Measurements from ENCODE around the gene POLR2L.

POLR2L gene

DNA sequence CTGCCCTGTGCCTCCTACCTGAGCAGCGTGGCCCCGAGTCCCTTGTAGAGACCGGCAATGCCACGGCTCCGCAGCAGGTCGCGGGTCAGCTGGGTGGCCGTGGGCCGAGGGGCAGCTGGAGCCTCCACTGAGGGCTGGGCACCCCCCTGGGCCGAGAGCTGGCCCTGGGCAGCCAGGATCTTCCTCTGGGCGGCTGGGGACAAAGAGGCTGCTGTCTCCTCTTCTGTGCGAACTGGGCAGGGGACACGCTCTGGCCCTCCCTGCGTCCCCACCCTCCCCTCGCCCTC, 49.9 kb downstream of the POLR2L start:
- no peak for DNase-seq

DNA sequence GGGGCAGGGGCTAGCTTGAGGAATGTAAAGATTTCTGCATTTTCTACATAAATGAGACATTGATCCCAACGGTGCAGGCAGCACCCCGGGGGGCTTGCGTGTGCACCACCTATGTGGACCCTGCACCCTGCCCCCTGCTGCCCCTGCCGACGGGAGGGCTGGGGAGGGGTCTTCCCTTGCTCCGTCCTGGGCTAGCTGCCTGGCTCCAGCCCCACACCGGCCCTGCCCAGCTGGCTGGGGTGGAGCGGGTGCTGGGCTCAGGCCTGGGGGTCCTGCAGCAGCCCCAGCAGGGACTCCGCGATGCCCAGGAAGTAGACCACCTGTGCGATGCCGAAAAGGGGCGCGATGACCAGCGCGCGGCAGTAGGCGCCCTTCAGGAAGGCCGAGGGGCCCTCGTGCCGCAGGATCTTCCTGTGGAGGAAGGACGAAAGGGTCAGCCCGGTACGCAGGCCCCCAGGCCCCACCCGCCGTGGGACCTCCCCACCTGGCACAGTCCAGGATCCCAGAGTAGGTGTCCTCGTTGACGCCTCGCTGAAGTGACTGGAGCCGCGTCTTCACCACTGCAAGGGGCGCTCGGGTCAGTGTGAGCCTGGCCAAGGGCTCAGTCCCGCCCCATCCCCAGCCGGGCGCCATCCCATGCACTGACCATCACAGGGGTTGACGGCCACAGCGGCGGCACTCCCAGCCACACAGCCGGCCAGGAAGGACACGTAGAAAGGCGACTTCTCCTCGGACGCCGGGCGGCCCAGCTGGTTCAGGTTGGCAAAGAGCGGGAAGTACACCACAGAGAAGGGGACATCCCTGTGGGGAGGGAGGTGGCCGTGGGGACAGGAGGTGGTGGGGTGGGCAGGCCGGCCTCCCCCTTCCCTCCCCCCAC, 50.4 kb downstream of the POLR2L start:
- no peak for DNase-seq

DNA sequence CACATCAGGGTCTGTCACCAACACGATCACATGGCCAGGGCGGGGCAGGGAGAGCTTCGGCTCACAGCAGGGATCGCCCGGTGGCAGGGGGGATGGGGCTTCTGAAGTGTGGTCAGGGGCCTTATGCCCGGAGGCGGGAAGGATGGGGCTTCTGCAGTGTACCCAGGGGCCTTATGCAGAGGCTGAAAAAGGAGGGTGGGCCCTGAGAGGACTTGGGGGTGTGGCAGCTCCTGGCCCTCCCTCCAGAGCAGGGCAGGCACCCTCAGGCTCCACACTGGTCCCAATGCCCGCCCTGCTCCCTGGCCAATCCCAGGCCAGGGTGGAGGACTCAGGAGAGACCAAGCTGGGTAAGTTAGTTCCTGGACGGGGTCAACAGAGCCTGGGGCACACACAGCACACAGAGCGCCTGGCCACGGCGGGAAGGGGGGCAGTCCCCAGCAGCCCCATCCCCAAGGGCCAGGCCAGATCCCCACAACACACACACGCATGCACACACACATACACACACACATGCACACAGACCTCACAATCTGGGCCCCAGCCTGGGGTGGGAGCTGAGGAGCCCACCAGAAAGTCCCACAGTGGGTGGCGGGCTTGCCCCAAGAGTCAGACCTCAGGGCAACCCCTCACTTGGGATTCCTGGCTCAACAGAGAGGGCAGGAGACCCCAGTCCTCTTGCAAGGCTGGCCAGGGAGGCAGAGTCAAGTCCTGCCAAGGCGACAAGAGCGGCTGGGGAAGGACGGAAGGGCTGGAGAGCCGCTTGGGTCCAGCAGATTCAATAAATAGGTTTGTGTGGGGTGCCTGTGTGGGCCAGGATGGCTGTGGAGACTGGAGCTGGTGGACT, 51.4 kb downstream of the POLR2L start:
- no peak for DNase-seq

DNA sequence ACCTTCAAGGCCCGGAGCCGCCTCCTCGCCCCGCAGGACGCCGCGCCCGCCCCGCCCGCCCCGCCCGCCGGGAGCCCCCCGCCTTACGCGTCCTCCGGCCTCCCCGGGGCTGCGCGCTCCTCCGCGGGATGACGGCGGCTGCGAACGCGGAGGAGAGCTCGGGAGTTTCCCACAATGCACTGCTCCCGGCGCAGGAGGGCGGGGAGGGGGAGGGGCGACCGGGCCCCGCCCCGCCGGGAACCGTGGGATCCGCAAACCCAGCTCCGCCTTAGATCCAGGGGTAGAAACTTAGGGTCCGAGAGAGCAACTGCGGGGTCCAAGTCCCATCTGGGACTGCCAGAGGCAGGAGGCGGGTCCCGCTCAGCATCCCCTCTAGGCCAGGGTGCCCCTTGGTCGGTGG, 52.4 kb downstream of the POLR2L start, which contains the start of gene CEND1:
Gene CEND1 (minus strand): TSS at position 148 of the 400 bp plus-strand sequence. CDS start 1,514 bp downstream, outside the sequence.
- DNase-seq: peak; percentile 46
